Esophagus squamous epithelium (tissue), 4 donors: ENCODE data around the gene DENND6A.

Source experiments
- CTCF ChIP-seq, 6 experiments: fragments of 450-650 bp in 4 of 6; fragments of 200-600 bp in 2 of 6; sonication (generic) in 2 of 6; IDR thresholded peaks; one replicate each; pipeline ENCODE4 v1.5.1; 2016 to 2019; ENCODE audit warnings: antibody characterized with exemption in 6 of 6, mild to moderate bottlenecking in 4 of 6, moderate library complexity in 4 of 6
- POLR2A ChIP-seq, 4 donors: fragments of 450-650 bp; IDR thresholded peaks; one replicate each; pipeline ENCODE4 v1.6.1; 2017; ENCODE audit warnings: antibody characterized with exemption in 4 of 4, mild to moderate bottlenecking in 4 of 4, moderate library complexity in 3 of 4

GRCh38 chr3:57709559-57709958, 16.7 kb upstream of the DENND6A start:
- TF ChIP-seq CTCF (IDR thresholded peaks at IDR 0.05) (no peak), POLR2A (IDR thresholded peaks at IDR 0.05) (no peak)
